ENCODE data around the gene RPS27L. TPM values are rescaled to one million over a fixed set of nuclear protein-coding genes. Genes with fewer than 3 reads are reported as not detected.

Gene RPS27L
- total RNA-seq, 1 donor from 2014 or later = 179 TPM

- no peak for DNase-seq (ENCODE audit: low spot score)
These were observed 31.1 kb upstream of the RPS27L start for GRCh38 chr15:63188247-63188925.

- no peak for DNase-seq (ENCODE audit: low spot score)
These were observed 30.4 kb upstream of the RPS27L start for GRCh38 chr15:63187589-63188226.

- no peak for DNase-seq (ENCODE audit: low spot score)
These were observed 28.8 kb upstream of the RPS27L start for GRCh38 chr15:63186065-63186464.

GRCh38 chr15:63185206-63185605, 27.9 kb upstream of the RPS27L start:
- no peak for DNase-seq (ENCODE audit: low spot score)

GRCh38 chr15:63181648-63182047, 24.4 kb upstream of the RPS27L start:
- no peak for DNase-seq (ENCODE audit: low spot score)

GRCh38 chr15:63180746-63181145, 23.5 kb upstream of the RPS27L start:
- no peak for DNase-seq (ENCODE audit: low spot score)

GRCh38 chr15:63178034-63178433, 20.8 kb upstream of the RPS27L start:
- no peak for DNase-seq (ENCODE audit: low spot score)

GRCh38 chr15:63176302-63176701, 19.0 kb upstream of the RPS27L start:
- no peak for DNase-seq (ENCODE audit: low spot score)

GRCh38 chr15:63172851-63173451, 15.7 kb upstream of the RPS27L start:
- DNase-seq (ENCODE audit: low spot score) = no peak

GRCh38 chr15:63172376-63172775, 15.1 kb upstream of the RPS27L start:
- DNase-seq (ENCODE audit: low spot score) = no peak

GRCh38 chr15:63169788-63170187, 12.5 kb upstream of the RPS27L start:
- no peak for DNase-seq (ENCODE audit: low spot score)

- DNase-seq (ENCODE audit: low spot score) = no peak
These were observed 8.9 kb upstream of the RPS27L start for GRCh38 chr15:63166219-63166618.

GRCh38 chr15:63165166-63165859, 8.0 kb upstream of the RPS27L start:
- no peak for DNase-seq (ENCODE audit: low spot score)

GRCh38 chr15:63163217-63163616, 5.9 kb upstream of the RPS27L start:
- no peak for DNase-seq (ENCODE audit: low spot score)

- DNase-seq (ENCODE audit: low spot score) = no peak
These were observed 3.4 kb upstream of the RPS27L start for GRCh38 chr15:63160638-63161037.

GRCh38 chr15:63157891-63158431, 684 bp upstream of the RPS27L start:
- DNase-seq (ENCODE audit: low spot score) = peak; percentile 44

- peak; percentile 32 for DNase-seq (ENCODE audit: low spot score)
These were observed 541 bp downstream of the RPS27L start for GRCh38 chr15:63156755-63157117.

- no peak for DNase-seq (ENCODE audit: low spot score)
These were observed 1.1 kb downstream of the RPS27L start for GRCh38 chr15:63156086-63156710.

- DNase-seq (ENCODE audit: low spot score) = no peak
These were observed 1.8 kb downstream of the RPS27L start for GRCh38 chr15:63155486-63155885.

GRCh38 chr15:63151665-63152064, 5.6 kb downstream of the RPS27L start:
- no peak for DNase-seq (ENCODE audit: low spot score)

GRCh38 chr15:63146684-63147083, 10.6 kb downstream of the RPS27L start:
- no peak for DNase-seq (ENCODE audit: low spot score)

- DNase-seq (ENCODE audit: low spot score) = no peak
These were observed 11.9 kb downstream of the RPS27L start for GRCh38 chr15:63145426-63145825.

Measured in mucosa of gallbladder (tissue), 1 donor.